Diencephalon (tissue), 1 donor: ENCODE data around the gene CASP2. TPM values are rescaled to one million over a fixed set of nuclear protein-coding genes. Genes with fewer than 3 reads are reported as not detected.

ENCODE experiments used
- small RNA-seq: library from RNA; depleted of rRNA; stranded (forward); fragments of <200 nt; gene quantifications from one replicate; pipeline ENCODE3, GENCODE V24; 2014
- total RNA-seq: library from RNA; depleted of rRNA; stranded (reverse); fragments of >200 nt; gene quantifications from one replicate; pipeline ENCODE4 v1.2.3, GENCODE V29; 2014

Gene CASP2
- total RNA-seq = 12.5 TPM

GRCh38 chr7:143287935-143288826 is at the start of gene CASP2:
Gene CASP2 (plus strand): TSS chr7:143288351. CDS start chr7:143288456, 105 bp downstream.

GRCh38 chr7:143263266-143264195 is 24.6 kb upstream of the CASP2 start, which contains the start of gene GSTK1:
Gene GSTK1 (plus strand): TSS chr7:143263441. CDS start chr7:143263514, 73 bp downstream.

GRCh38 chr7:143284591-143285469 is 3.3 kb upstream of the CASP2 start, which contains the start of gene TMEM139:
Gene TMEM139 (plus strand): TSS chr7:143284958. CDS start chr7:143285958, 1,000 bp downstream.

GRCh38 chr7:143315776-143316175 is 27.6 kb downstream of the CASP2 start, which contains the start of gene CLCN1:
Gene CLCN1 (plus strand): TSS chr7:143316111. CDS start chr7:143316213, 102 bp downstream.

Small RNAs within 50 kb of the gene (small RNA-seq; reads per million reads assigned to genes)
- gene RN7SL481P = not detected
- not detected for gene RN7SL535P

Other genes with a start within 250 kb of the CASP2 start
- gene OR6V1, start 236.0 kb upstream of the CASP2 start, total RNA-seq = not detected
- gene PIP, start 156.3 kb upstream of the CASP2 start, total RNA-seq = not detected
- not detected for gene TAS2R39, start 104.9 kb upstream of the CASP2 start, total RNA-seq
- not detected for gene TAS2R40, start 66.3 kb upstream of the CASP2 start, total RNA-seq
- 46.1 TPM for gene GSTK1, start 24.9 kb upstream of the CASP2 start, total RNA-seq
- gene TMEM139, start 3.4 kb upstream of the CASP2 start, total RNA-seq = 0.46 TPM
- not detected for gene CLCN1, start 27.8 kb downstream of the CASP2 start, total RNA-seq
- gene FAM131B, start 74.4 kb downstream of the CASP2 start, total RNA-seq = 78.4 TPM
- gene ZYX, start 93.0 kb downstream of the CASP2 start, total RNA-seq = 13.1 TPM
- gene EPHA1, start 120.5 kb downstream of the CASP2 start, total RNA-seq = 7.8 TPM
- gene TAS2R60, start 155.1 kb downstream of the CASP2 start, total RNA-seq = not detected
- not detected for gene TAS2R41, start 189.5 kb downstream of the CASP2 start, total RNA-seq